ENCODE data around the gene GNG13. TPM values are rescaled to one million over a fixed set of nuclear protein-coding genes. Genes with fewer than 3 reads are reported as not detected.

GNG13 gene
- polyA plus RNA-seq, 2 of the 4 experiments (the other 2 are of a cell fraction) = 0.09 TPM; not detected in 1

DNA sequence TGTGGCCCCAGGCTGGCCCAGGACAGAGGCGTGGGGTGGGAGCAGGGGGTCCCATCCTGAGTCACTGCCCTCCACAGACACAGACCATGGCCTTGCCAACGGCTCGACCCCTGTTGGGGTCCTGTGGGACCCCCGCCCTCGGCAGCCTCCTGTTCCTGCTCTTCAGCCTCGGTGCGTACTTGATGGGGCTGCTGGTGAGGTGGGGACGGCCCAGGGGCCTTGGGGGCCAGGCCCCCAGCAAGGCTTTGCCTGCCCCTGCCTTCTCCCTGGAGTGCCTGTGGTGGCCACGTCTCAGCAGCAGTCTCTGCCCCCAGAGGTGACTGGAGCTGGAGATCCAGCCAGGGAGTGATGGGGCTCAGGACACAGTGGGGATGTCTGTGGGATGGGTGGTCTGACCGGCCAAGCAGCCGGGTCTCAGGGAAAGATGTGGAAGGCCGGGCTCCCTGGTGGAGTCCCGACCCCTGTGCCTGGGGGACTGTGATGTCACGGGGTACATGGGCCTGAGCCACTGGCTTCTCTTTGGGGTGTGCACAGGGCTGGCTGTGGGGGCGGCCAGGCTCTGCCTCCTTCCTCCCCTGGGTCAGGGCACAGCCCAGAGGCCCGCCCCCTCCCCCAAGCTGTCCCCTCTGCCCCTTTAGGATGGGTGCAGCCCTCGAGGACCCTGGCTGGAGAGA, 37.8 kb downstream of the GNG13 start:
- POLR2A ChIA-PET = no interaction called here
- TF ChIP-seq ZFP36 (IDR thresholded peaks at IDR 0.05; ENCODE audit: borderline replicate concordance, partially characterized antibody) (no peak), TFCP2L1 (CRISPR knock-in tag; IDR thresholded peaks at IDR 0.05) (no peak), SREBF2 (IDR thresholded peaks at IDR 0.05) (no peak), MAZ (IDR thresholded peaks at IDR 0.05; ENCODE audit: borderline replicate concordance, low read depth, low read length) (no peak), JUNB (IDR thresholded peaks at IDR 0.05) (no peak), EHF (CRISPR knock-in tag; IDR thresholded peaks at IDR 0.05) (no peak), POLR2A (IDR thresholded peaks at IDR 0.05; ENCODE audit: low read length) (no peak), ZC3H11A (IDR thresholded peaks at IDR 0.05) (no peak), NR3C1 (IDR thresholded peaks at IDR 0.05) (no peak), HEYL (CRISPR knock-in tag; IDR thresholded peaks at IDR 0.05) (no peak), EP300 (IDR thresholded peaks at IDR 0.05) (no peak), ATOH8 (CRISPR knock-in tag; IDR thresholded peaks at IDR 0.05; ENCODE audit: low read depth) (no peak), PHF8 (IDR thresholded peaks at IDR 0.05; ENCODE audit: borderline replicate concordance, low read depth) (no peak)
- TF ChIP-seq, protein P1, sequence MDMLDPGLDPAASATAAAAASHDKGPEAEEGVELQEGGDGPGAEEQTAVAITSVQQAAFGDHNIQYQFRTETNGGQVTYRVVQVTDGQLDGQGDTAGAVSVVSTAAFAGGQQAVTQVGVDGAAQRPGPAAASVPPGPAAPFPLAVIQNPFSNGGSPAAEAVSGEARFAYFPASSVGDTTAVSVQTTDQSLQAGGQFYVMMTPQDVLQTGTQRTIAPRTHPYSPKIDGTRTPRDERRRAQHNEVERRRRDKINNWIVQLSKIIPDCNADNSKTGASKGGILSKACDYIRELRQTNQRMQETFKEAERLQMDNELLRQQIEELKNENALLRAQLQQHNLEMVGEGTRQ (IDR thresholded peaks at IDR 0.05) = no peak
- TF ChIP-seq, protein P2, sequence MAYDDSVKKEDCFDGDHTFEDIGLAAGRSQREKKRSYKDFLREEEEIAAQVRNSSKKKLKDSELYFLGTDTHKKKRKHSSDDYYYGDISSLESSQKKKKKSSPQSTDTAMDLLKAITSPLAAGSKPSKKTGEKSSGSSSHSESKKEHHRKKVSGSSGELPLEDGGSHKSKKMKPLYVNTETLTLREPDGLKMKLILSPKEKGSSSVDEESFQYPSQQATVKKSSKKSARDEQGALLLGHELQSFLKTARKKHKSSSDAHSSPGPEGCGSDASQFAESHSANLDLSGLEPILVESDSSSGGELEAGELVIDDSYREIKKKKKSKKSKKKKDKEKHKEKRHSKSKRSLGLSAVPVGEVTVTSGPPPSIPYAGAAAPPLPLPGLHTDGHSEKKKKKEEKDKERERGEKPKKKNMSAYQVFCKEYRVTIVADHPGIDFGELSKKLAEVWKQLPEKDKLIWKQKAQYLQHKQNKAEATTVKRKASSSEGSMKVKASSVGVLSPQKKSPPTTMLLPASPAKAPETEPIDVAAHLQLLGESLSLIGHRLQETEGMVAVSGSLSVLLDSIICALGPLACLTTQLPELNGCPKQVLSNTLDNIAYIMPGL (CRISPR knock-in tag; IDR thresholded peaks at IDR 0.05; ENCODE audit: borderline replicate concordance) = no peak
- TF ChIP-seq, protein P3, sequence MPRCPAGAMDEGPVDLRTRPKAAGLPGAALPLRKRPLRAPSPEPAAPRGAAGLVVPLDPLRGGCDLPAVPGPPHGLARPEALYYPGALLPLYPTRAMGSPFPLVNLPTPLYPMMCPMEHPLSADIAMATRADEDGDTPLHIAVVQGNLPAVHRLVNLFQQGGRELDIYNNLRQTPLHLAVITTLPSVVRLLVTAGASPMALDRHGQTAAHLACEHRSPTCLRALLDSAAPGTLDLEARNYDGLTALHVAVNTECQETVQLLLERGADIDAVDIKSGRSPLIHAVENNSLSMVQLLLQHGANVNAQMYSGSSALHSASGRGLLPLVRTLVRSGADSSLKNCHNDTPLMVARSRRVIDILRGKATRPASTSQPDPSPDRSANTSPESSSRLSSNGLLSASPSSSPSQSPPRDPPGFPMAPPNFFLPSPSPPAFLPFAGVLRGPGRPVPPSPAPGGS (IDR thresholded peaks at IDR 0.05) = no peak
- FAIRE-seq (no peak), DNase-seq (ENCODE audit: low read depth in 1 of 2, low spot score in 1 of 2) (no peak), ATAC-seq (peak; percentile 6 to 8; a peak in 2 of 6 replicates)
- H3K4me1 ChIP-seq = peaks cover 35% of the 10 kb centered on the region
- H3K4me2 ChIP-seq = no peak overlapping the region
- H3K27ac ChIP-seq = peak overlapping the region in 1 of 2 experiments; percentile 79; a peak in 2 of 6 replicates
- H3K4me3 ChIP-seq = no peak overlapping the region
- 75% methylated on average over 13 of the region's 17 CpGs for WGBS (ENCODE audit: missing lambda C conversion rate)
- H3K9me3 ChIP-seq = no peaks in the 10 kb centered on the region
- CTCF ChIA-PET = interaction anchor here (1.0 to 15.8 kb wide), 5 partner anchors 13 to 47 kb away, joined by 3 to 105 read pairs (median 5); partner anchors contain the start of genes CHTF18, METRN and RPUSD1

GRCh38 chr16:761625-762513, 38.7 kb downstream of the GNG13 start:
- peak in 1 of 2 experiments; percentile 9; a peak in 2 of 6 replicates for ATAC-seq

More at GRCh38 chr16:761625-762513, 38.7 kb downstream of the GNG13 start:
- no peaks in the 10 kb centered on the region for H3K9me3 ChIP-seq
- H3K4me1 ChIP-seq = peaks cover 35% of the 10 kb centered on the region
- CTCF ChIA-PET = interaction anchor here (0.8 to 15.8 kb wide), 11 partner anchors 10 to 116 kb away, joined by 3 to 105 read pairs (median 3); partner anchors contain the start of genes CHTF18, CIAO3, METRN and RPUSD1
- H3K27ac ChIP-seq = peak overlapping the region; percentile 16 to 79; a peak in 4 of 6 replicates
- FAIRE-seq = no peak
- 86% methylated on average over 6 of the region's 22 CpGs for WGBS (ENCODE audit: missing lambda C conversion rate)
- TF ChIP-seq HOXB13 (CRISPR knock-in tag; IDR thresholded peaks at IDR 0.05; ENCODE audit: low read depth) (no peak), RNF2 (IDR thresholded peaks at IDR 0.05; ENCODE audit: borderline replicate concordance, low read depth) (no peak), KDM1A (IDR thresholded peaks at IDR 0.05; ENCODE audit: low read depth) (no peak), MYC (IDR thresholded peaks at IDR 0.05; ENCODE audit: borderline replicate concordance, low read length) (no peak), HDAC2 (IDR thresholded peaks at IDR 0.05) (no peak), ZC3H11A (IDR thresholded peaks at IDR 0.05) (no peak), MAZ (IDR thresholded peaks at IDR 0.05; ENCODE audit: borderline replicate concordance, low read depth, low read length) (no peak), MAX (IDR thresholded peaks at IDR 0.05) (no peak), HEYL (CRISPR knock-in tag; IDR thresholded peaks at IDR 0.05) (no peak)
- TF ChIP-seq, protein P4, sequence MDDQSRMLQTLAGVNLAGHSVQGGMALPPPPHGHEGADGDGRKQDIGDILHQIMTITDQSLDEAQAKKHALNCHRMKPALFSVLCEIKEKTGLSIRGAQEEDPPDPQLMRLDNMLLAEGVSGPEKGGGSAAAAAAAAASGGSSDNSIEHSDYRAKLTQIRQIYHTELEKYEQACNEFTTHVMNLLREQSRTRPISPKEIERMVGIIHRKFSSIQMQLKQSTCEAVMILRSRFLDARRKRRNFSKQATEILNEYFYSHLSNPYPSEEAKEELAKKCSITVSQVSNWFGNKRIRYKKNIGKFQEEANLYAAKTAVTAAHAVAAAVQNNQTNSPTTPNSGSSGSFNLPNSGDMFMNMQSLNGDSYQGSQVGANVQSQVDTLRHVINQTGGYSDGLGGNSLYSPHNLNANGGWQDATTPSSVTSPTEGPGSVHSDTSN (IDR thresholded peaks at IDR 0.05) = no peak
- TF ChIP-seq, protein P5, sequence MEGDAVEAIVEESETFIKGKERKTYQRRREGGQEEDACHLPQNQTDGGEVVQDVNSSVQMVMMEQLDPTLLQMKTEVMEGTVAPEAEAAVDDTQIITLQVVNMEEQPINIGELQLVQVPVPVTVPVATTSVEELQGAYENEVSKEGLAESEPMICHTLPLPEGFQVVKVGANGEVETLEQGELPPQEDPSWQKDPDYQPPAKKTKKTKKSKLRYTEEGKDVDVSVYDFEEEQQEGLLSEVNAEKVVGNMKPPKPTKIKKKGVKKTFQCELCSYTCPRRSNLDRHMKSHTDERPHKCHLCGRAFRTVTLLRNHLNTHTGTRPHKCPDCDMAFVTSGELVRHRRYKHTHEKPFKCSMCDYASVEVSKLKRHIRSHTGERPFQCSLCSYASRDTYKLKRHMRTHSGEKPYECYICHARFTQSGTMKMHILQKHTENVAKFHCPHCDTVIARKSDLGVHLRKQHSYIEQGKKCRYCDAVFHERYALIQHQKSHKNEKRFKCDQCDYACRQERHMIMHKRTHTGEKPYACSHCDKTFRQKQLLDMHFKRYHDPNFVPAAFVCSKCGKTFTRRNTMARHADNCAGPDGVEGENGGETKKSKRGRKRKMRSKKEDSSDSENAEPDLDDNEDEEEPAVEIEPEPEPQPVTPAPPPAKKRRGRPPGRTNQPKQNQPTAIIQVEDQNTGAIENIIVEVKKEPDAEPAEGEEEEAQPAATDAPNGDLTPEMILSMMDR (IDR thresholded peaks at IDR 0.05) = no peak
- H3K4me3 ChIP-seq = no peak overlapping the region
- DNase-seq (ENCODE audit: low read depth in 1 of 2, low spot score in 1 of 2) = no peak
- H3K4me2 ChIP-seq = peak overlapping the region; percentile 68
- POLR2A ChIA-PET = no interaction called here
